Measurements from ENCODE around the gene FGF1.

DNA sequence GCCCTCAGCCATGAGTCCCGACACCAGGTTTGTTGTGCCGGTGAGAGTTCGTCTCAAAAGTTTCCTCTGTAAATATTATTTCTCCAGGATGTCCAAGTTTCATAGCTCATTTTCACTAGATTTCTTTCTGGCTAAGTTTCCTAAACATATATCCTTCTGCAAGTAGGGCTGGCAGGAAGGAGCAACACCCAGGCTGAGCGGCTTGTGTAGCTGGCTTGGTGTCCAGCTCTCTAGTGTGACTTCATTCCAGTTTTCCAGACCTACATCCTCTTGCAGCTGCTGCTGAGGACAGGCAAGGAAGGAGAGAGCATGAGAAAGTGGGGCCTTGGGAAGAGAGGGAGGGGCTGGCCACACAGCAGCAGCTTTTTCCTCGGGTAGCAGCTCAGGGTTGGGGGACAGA lies 80.3 kb downstream of the FGF1 start:
- TF ChIP-seq, protein P1, sequence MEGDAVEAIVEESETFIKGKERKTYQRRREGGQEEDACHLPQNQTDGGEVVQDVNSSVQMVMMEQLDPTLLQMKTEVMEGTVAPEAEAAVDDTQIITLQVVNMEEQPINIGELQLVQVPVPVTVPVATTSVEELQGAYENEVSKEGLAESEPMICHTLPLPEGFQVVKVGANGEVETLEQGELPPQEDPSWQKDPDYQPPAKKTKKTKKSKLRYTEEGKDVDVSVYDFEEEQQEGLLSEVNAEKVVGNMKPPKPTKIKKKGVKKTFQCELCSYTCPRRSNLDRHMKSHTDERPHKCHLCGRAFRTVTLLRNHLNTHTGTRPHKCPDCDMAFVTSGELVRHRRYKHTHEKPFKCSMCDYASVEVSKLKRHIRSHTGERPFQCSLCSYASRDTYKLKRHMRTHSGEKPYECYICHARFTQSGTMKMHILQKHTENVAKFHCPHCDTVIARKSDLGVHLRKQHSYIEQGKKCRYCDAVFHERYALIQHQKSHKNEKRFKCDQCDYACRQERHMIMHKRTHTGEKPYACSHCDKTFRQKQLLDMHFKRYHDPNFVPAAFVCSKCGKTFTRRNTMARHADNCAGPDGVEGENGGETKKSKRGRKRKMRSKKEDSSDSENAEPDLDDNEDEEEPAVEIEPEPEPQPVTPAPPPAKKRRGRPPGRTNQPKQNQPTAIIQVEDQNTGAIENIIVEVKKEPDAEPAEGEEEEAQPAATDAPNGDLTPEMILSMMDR (IDR thresholded peaks at IDR 0.05): no peak
- TF ChIP-seq EZH2 (IDR thresholded peaks at IDR 0.05; ENCODE audit: borderline replicate concordance, insufficient read depth, low read depth, low read length, poor library complexity, severe bottlenecking): no peak
